GM15510 (cell line): ENCODE data around the gene IMPA2.

ENCODE experiments used
- POLR2A ChIP-seq: IDR thresholded peaks from 3 replicates; pipeline ENCODE4 v1.6.1; 2011; ENCODE audit warnings: borderline replicate concordance; ENCODE audit not compliant: insufficient read length; ENCODE audit errors: extremely low read depth

IMPA2 gene

GRCh38 chr18:12059334-12060181 lies 78.3 kb downstream of the IMPA2 start:
- TF ChIP-seq POLR2A: no peak

- TF ChIP-seq POLR2A: no peak
These were observed 79.0 kb downstream of the IMPA2 start for GRCh38 chr18:12060182-12060870.

- TF ChIP-seq POLR2A: no peak
These were observed 80.4 kb downstream of the IMPA2 start for GRCh38 chr18:12061685-12062084.

GRCh38 chr18:12062974-12063373 lies 81.7 kb downstream of the IMPA2 start:
- TF ChIP-seq POLR2A: no peak

GRCh38 chr18:12064086-12064763 lies 82.9 kb downstream of the IMPA2 start:
- no peak for TF ChIP-seq POLR2A

GRCh38 chr18:12065397-12065796 lies 84.1 kb downstream of the IMPA2 start:
- no peak for TF ChIP-seq POLR2A

GRCh38 chr18:12066910-12067511 lies 85.7 kb downstream of the IMPA2 start:
- TF ChIP-seq POLR2A: no peak

GRCh38 chr18:12067671-12068070 lies 86.4 kb downstream of the IMPA2 start:
- no peak for TF ChIP-seq POLR2A

- TF ChIP-seq POLR2A: no peak
These were observed 87.6 kb downstream of the IMPA2 start for GRCh38 chr18:12068950-12069320.

- TF ChIP-seq POLR2A: no peak
These were observed 91.7 kb downstream of the IMPA2 start for GRCh38 chr18:12072996-12073395.

GRCh38 chr18:12074736-12075135 lies 93.4 kb downstream of the IMPA2 start:
- no peak for TF ChIP-seq POLR2A

GRCh38 chr18:12076424-12077140 lies 95.3 kb downstream of the IMPA2 start:
- no peak for TF ChIP-seq POLR2A

GRCh38 chr18:12079491-12080237 lies 98.4 kb downstream of the IMPA2 start:
- TF ChIP-seq POLR2A: no peak
